Measurements from ENCODE around the gene CDH23.

- TF ChIP-seq SP1 (IDR thresholded peaks at IDR 0.05) (no peak), FOXM1 (IDR thresholded peaks at IDR 0.05; ENCODE audit: borderline replicate concordance) (no peak)
Measured at GRCh38 chr10:71419002-71419540, 22.4 kb downstream of the CDH23 start.

Data from HEK293T (cell line).